ENCODE results near the gene SRPK3.
"Not testable (repeated sequence)": the region's sequence is repeated elsewhere in the genome, so short reads cannot be mapped to it uniquely, and the experiment has no call there.

The SRPK3 gene

GRCh38 chrX:153807976-153808375 lies 27.1 kb downstream of the SRPK3 start:
- no peak for DNase-seq (ENCODE audit: low spot score)

GRCh38 chrX:153812220-153812619 lies 31.4 kb downstream of the SRPK3 start:
- DNase-seq (ENCODE audit: low spot score), result no peak

GRCh38 chrX:153813161-153813560 lies 32.3 kb downstream of the SRPK3 start:
- no peak for DNase-seq (ENCODE audit: low spot score)

- DNase-seq (ENCODE audit: low spot score), result no peak
Observed at GRCh38 chrX:153814591-153815315, 33.9 kb downstream of the SRPK3 start.

GRCh38 chrX:153816831-153817690 lies 36.2 kb downstream of the SRPK3 start:
- DNase-seq (ENCODE audit: low spot score), result peak; percentile 37

GRCh38 chrX:153818064-153818463 lies 37.2 kb downstream of the SRPK3 start:
- DNase-seq (ENCODE audit: low spot score), result not testable (repeated sequence)

GRCh38 chrX:153818571-153819383 lies 37.9 kb downstream of the SRPK3 start:
- DNase-seq (ENCODE audit: low spot score), result peak; percentile 31

- no peak for DNase-seq (ENCODE audit: low spot score)
Observed at GRCh38 chrX:153819384-153820040, 38.7 kb downstream of the SRPK3 start.

GRCh38 chrX:153820601-153821000 lies 39.8 kb downstream of the SRPK3 start:
- DNase-seq (ENCODE audit: low spot score), result no peak

GRCh38 chrX:153821066-153821465 lies 40.2 kb downstream of the SRPK3 start:
- DNase-seq (ENCODE audit: low spot score), result no peak

- DNase-seq (ENCODE audit: low spot score), result no peak
Observed at GRCh38 chrX:153824348-153824747, 43.5 kb downstream of the SRPK3 start.

GRCh38 chrX:153825042-153825441 lies 44.2 kb downstream of the SRPK3 start:
- DNase-seq (ENCODE audit: low spot score), result no peak

- DNase-seq (ENCODE audit: low spot score), result no peak
Observed at GRCh38 chrX:153827016-153827415, 46.2 kb downstream of the SRPK3 start.

GRCh38 chrX:153827903-153828302 lies 47.1 kb downstream of the SRPK3 start:
- no peak for DNase-seq (ENCODE audit: low spot score)

GRCh38 chrX:153828308-153828707 lies 47.5 kb downstream of the SRPK3 start:
- DNase-seq (ENCODE audit: low spot score), result no peak

GRCh38 chrX:153828723-153829548 lies 48.1 kb downstream of the SRPK3 start:
- no peak for DNase-seq (ENCODE audit: low spot score)

GRCh38 chrX:153829549-153829798 lies 48.6 kb downstream of the SRPK3 start:
- DNase-seq (ENCODE audit: low spot score), result no peak

- no peak for DNase-seq (ENCODE audit: low spot score)
Observed at GRCh38 chrX:153829799-153830639, 49.2 kb downstream of the SRPK3 start, which contains the start of gene PDZD4. TSS of gene PDZD4 (minus strand) at chrX:153830544. CDS start at chrX:153830298, 246 bp downstream.

- no peak for DNase-seq (ENCODE audit: low spot score)
Observed at GRCh38 chrX:153830640-153831428, 50.0 kb downstream of the SRPK3 start.

All from CD4-positive, alpha-beta T cell treated with Interleukin-2 at 100 ng/mL for 4 hours (primary cell).